Measurements from ENCODE around the gene SYT8. TPM values are rescaled to one million over a fixed set of nuclear protein-coding genes. Genes with fewer than 3 reads are reported as not detected.
A peak's percentile ranks its signal among the peaks of the same experiment; 100 is the strongest.

SYT8 gene
- polyA plus RNA-seq, 10 donors: 0.26 to 2.8 (median 0.58) TPM

GRCh38 chr11:1844221-1845094 is 9.7 kb downstream of the SYT8 start:
- DNase-seq: peak in 1 of 3 donors; percentile 76

- DNase-seq: no peak
These were observed 10.3 kb downstream of the SYT8 start for GRCh38 chr11:1845095-1845429.

- no peak for DNase-seq
These were observed 11.0 kb downstream of the SYT8 start for GRCh38 chr11:1845561-1846452.

GRCh38 chr11:1846453-1846932 is 11.7 kb downstream of the SYT8 start:
- no peak for DNase-seq

DNA sequence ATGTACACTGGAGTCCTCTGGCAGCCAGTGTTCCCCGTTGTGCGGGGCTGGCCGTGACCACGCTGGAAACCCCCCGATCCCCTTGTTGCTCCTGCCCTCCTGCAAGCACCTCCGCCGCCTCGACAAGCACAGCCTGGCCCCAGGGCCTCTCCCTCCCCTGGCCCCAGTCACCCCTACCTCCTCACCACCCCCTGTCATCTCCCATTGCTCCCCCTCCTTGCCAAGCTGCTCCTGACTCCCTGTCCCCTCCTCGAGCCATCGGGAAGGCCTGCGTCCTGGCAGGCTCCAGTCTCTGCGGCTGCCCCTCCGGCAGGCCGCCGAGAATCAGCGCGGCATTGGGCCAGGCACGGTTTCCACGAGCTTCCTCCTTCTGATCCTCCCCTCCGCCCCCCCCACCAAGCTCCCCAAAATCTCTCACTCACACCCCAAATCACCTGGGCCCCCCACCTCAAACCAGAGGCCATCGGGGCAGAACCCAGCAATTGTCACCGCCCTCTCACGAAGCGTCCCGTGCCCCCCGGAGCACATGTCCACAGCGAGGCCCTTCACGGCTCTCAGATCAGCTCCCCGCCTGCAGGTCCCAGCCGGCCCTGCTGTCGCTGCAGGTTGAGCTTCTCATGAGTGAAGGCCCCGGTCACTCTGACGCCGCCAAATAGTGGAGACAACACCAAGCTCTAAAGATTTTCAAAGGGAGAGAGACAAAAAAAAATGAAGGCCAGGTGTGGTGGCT is 12.4 kb downstream of the SYT8 start:
- DNase-seq: no peak

- DNase-seq: no peak
These were observed 13.3 kb downstream of the SYT8 start for GRCh38 chr11:1847926-1848639.

DNA sequence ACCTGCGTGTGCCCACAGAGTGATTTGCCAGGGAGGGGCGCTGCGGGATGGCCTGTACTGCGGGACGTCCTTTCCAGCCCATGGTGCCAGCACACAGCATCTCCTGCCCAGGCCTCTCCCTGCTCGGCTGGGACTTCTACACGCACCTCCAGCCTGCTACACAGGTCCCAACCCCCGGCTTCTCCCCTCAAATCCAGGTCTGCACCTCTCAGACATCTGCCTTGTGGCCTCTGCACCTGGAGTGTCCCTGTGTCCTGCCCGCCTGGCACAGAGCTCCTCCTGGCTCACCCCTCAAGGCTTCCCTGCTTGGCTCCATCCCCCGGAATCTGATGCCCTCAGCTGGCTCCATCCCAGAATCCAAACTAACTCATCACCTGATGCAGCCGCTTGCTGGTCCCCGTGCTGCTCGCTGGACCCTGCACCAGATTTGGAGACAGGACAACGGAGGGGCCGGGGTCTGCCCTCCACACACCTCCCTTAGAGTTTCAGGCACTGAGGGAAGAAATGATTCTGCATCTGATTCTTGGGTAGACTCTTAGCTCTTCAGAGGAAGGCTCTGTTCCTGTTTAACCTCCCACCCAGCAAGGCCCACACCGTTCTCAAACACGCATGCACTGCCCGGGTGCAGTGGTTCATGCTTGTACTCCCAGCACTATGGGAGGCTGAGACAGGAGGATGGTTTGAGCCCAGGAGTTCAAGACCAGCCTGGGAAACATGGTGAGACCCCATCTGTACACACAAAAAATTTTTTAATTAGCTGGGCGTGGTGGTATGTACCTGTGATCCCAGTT is 14.0 kb downstream of the SYT8 start:
- no peak for DNase-seq

GRCh38 chr11:1851468-1852180 is 16.8 kb downstream of the SYT8 start:
- no peak for DNase-seq

DNA sequence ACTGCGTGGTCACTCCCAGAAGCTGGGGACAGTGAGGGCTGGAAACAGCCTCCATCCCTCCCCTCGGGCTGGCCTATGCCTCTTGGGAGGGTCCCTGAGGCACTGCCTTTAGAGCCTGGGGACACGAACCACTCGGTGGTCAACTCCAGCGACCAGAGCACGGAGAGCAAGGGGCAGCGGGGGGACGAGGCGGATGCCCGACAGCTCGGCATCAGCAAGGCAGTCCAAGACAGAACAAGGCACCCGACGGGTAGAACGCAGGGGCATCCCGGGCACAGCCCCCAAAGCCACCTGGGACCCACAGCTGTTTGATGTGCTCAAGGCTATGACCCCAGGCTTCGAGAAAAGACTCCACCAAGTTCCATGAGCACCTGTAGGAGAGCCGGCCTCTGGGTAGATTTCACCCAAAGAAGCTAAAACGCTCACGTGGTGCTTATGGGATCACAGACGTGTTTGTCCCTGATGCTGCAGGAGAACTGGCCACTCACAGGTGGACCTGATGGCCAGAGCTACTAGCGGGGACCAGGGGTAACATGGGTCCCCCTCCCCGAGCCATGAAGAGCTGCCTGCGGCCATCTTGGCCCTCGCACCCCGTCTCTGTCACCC is 17.6 kb downstream of the SYT8 start:
- DNase-seq: no peak

GRCh38 chr11:1852877-1853276 is 18.1 kb downstream of the SYT8 start, which contains the start of gene LSP1:
TSS of gene LSP1 (plus strand) at chr11:1853084. CDS start at chr11:1853145, 61 bp downstream.
- DNase-seq: peak in 1 of 3 donors; percentile 29

DNA sequence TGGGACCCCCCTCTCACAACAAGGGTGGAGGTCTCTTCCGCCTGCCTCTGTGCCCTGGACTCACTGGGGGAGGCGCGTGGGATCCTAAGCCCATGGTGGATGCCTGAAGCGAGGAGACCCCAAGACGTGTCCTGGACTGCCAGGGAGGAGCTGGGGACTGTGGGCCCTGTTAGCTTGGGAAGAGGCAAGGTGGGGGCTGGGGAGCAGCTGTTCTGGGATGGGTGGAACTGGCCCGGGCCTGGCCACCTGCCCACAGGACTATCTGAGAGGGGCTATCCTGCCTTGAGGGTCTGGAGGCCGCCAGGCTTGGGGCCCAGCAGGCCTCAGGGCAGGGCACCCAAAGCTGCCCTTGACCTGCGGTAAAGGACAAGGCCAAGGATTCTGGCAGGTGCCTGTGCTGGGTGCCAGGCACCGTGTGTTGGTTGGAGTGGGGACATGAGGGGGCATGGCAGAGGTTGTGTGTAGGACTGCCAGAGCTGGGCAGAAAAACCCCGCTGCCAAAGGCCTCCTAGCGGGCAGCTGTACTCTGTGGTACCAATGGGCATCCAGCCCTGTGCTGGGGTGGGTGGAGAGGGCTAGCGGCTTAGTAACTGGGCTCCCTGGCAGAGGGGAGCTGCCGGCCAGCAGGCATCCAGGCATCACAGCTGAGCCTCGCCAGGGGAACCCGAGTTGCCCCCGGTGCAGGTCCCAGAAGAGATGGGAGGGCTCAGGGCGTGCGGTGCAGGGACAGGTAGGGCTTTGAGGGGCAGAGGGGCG is 18.8 kb downstream of the SYT8 start:
- peak in 1 of 3 donors; percentile 41 for DNase-seq

- peak in 1 of 3 donors; percentile 55 for DNase-seq
These were observed 19.6 kb downstream of the SYT8 start for GRCh38 chr11:1854132-1854948.

- DNase-seq: no peak
These were observed 20.4 kb downstream of the SYT8 start for GRCh38 chr11:1854949-1855885.

- no peak for DNase-seq
These were observed 21.1 kb downstream of the SYT8 start for GRCh38 chr11:1855886-1856265.

DNA sequence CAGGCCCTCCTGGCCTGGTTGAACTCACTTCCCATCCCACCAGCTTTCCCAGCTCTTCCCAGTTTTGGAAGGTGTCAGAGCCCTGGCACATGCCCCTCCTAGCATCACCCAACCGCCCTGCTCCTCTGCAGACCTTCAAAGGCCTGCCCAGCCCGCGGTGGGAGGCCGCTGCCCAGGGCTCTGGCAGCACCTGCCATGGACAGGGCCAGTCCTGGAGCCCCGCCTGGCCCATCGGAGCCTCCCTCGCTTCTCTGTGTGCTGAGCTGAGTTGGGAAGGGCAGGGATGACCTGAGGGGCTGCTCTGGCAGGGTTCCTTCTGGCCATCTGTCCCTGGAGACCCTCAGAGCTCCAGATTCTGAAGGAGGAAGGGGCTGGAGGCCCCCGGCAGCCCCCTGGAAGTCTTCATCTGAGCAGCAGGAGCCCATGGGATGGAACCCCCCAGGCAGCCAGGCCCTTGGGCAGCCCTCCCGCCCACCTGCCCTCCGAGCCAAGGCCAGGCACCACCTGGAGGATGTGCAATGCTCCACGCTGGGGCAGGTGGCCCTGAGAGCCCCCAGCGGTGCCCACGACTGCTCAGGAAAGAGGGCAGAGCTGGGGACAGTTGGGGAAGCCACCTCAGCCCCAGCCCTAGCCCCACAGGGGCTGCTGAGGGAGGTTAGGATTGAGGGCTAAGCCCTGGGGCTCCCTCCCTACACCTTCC is 21.7 kb downstream of the SYT8 start:
- DNase-seq: no peak

DNA sequence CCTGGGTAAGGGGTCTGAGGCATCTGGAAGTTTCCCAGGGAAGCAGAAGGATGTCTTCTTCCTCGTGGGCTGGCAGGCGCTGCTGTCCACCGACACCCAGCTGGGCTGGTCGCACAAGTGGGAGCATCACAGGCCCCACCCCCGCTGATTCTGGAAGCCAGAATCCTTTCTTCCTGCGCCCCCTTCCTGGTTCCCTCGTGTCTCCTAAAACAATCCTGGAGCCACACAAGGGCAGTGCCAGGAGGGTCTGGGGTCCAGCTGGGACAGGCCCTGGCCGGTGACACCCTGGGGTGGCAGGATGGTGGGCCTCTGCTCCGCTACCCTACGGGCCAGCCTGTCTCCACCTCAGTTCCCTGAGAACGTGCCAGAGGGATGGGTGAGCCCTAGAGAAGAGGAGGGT is 22.3 kb downstream of the SYT8 start:
- DNase-seq: no peak
